Measurements from ENCODE around the gene TSEN54.

TSEN54 gene

GRCh38 chr17:75555679-75556153 lies 39.4 kb downstream of the TSEN54 start:
- no peak overlapping the region for H3K4me3 ChIP-seq (ENCODE audit: insufficient read length, low read depth)
- DNase-seq (ENCODE audit: low read depth, low spot score): no peak
- peaks cover 11% of the 10 kb centered on the region for H3K36me3 ChIP-seq (ENCODE audit: insufficient read depth, insufficient read length, low read length)
- no peaks in the 10 kb centered on the region for H3K9me3 ChIP-seq (ENCODE audit: insufficient read depth, low read length)
- peaks cover 34% of the 10 kb centered on the region for H3K4me1 ChIP-seq (ENCODE audit: insufficient read depth, insufficient read length)
- H3K9ac ChIP-seq (ENCODE audit: insufficient read length, low read depth): peak overlapping the region; percentile 24
- no peaks in the 10 kb centered on the region for H3K27me3 ChIP-seq (ENCODE audit: insufficient read depth, insufficient read length)
- no peak for TF ChIP-seq SUZ12 (IDR thresholded peaks at IDR 0.05; ENCODE audit: extremely low read depth, insufficient read depth, insufficient read length)
- TF ChIP-seq YY1 (IDR thresholded peaks at IDR 0.05; ENCODE audit: insufficient read depth, insufficient read length): no peak
- no peak for TF ChIP-seq ZNF274 (IDR thresholded peaks at IDR 0.05; ENCODE audit: low read depth, low read length)

DNA sequence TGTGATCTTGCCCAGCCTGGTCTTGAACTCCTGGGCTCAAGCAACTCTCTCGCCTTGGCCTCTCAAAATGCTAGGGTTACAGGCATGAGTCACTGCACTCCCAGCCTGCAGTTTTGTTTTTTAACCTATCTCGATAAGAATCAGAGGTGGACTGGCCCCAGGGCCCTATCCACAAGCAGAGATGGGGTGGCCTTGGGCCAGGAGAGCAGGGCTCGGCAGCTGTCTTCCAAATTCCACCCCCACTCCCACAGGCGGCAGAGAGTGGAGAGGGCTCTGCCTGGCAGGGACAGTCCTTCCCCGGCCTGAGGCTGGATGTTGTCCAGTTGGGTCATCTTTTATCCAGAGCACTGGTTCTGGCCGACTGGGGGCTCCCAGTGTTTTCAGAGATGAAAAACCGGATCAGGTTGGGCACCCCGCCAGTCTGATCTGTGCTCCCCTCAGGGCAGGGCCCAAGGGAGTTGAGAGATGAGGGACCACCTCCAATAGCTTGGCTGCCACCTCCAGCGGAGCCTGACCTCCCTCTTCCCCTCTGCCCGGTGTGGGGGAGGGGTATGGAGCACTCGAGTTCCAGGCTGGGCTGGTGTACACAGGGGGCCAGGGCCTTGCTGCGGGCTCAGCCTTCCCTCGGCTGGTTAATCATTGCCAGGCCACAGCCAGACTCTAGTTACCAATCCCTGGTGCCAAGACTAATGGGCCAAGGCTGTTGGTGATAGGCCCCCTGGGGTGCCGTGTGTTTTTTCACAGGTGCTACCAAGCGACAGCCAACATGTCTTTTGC lies 40.9 kb downstream of the TSEN54 start:
- Histone ChIP-seq H3K9ac (ENCODE audit: insufficient read length, low read depth) (peak overlapping the region; percentile 6), H3K4me3 (ENCODE audit: insufficient read length, low read depth) (no peak overlapping the region), H3K36me3 (ENCODE audit: insufficient read depth, insufficient read length, low read length) (peaks cover 13% of the 10 kb centered on the region), H3K9me3 (ENCODE audit: insufficient read depth, low read length) (no peaks in the 10 kb centered on the region), H3K4me1 (ENCODE audit: insufficient read depth, insufficient read length) (peaks cover 31% of the 10 kb centered on the region), H3K27me3 (ENCODE audit: insufficient read depth, insufficient read length) (no peaks in the 10 kb centered on the region)
- DNase-seq (ENCODE audit: low read depth, low spot score): no peak
- TF ChIP-seq ZNF274 (IDR thresholded peaks at IDR 0.05; ENCODE audit: low read depth, low read length): no peak
- TF ChIP-seq SUZ12 (IDR thresholded peaks at IDR 0.05; ENCODE audit: extremely low read depth, insufficient read depth, insufficient read length): no peak
- no peak for TF ChIP-seq YY1 (IDR thresholded peaks at IDR 0.05; ENCODE audit: insufficient read depth, insufficient read length)

GRCh38 chr17:75557852-75558665 lies 41.7 kb downstream of the TSEN54 start:
- no peak overlapping the region for H3K4me3 ChIP-seq (ENCODE audit: insufficient read length, low read depth)
- H3K36me3 ChIP-seq (ENCODE audit: insufficient read depth, insufficient read length, low read length): peaks cover 20% of the 10 kb centered on the region
- peak overlapping the region; percentile 3 for H3K9ac ChIP-seq (ENCODE audit: insufficient read length, low read depth)
- H3K4me1 ChIP-seq (ENCODE audit: insufficient read depth, insufficient read length): peaks cover 23% of the 10 kb centered on the region
- no peaks in the 10 kb centered on the region for H3K9me3 ChIP-seq (ENCODE audit: insufficient read depth, low read length)
- no peak for DNase-seq (ENCODE audit: low read depth, low spot score)
- TF ChIP-seq YY1 (IDR thresholded peaks at IDR 0.05; ENCODE audit: insufficient read depth, insufficient read length) (no peak), SUZ12 (IDR thresholded peaks at IDR 0.05; ENCODE audit: extremely low read depth, insufficient read depth, insufficient read length) (no peak), ZNF274 (IDR thresholded peaks at IDR 0.05; ENCODE audit: low read depth, low read length) (no peak)
- no peaks in the 10 kb centered on the region for H3K27me3 ChIP-seq (ENCODE audit: insufficient read depth, insufficient read length)

DNA sequence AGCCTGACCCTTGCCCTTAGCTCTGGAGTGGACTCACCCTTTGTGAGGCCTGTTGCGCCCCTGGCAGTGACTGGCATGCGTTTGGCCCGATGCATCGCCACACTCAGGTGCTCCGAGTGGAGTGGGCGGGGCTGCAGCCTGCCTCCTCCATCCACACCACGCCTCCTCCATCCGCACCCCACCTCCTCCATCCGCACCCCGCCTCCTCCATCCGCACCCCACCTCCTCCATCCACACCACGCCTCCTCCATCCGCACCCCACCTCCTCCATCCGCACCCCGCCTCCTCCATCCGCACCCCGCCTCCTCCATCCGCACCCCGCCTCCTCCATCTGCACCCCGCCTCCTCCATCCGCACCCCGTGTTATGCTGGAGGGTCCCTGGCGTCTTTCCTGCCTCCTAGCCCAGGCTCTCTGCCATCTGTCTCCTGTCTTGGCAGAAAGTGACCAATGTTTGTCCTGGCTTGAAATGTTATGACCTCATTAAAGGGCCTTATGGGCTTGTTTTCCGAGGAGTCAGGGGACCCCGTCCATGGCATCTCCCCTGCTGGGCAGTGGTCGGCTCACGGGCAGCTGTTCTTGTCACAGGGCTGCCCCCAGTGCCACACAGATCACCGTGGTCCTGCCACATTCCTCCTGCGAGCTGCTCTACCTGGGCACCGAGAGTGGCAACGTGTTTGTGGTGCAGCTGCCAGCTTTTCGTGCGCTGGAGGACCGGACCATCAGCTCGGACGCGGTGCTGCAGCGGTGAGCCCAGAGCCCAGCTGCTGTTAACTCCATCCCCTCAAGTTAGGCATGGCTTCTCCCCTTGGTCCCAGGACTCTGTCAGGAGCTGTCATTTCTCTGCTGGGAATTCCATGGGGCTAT lies 42.6 kb downstream of the TSEN54 start:
- H3K4me3 ChIP-seq (ENCODE audit: insufficient read length, low read depth): no peak overlapping the region
- peaks cover 21% of the 10 kb centered on the region for H3K4me1 ChIP-seq (ENCODE audit: insufficient read depth, insufficient read length)
- peak overlapping the region; percentile 3 for H3K9ac ChIP-seq (ENCODE audit: insufficient read length, low read depth)
- no peaks in the 10 kb centered on the region for H3K9me3 ChIP-seq (ENCODE audit: insufficient read depth, low read length)
- H3K27me3 ChIP-seq (ENCODE audit: insufficient read depth, insufficient read length): no peaks in the 10 kb centered on the region
- TF ChIP-seq YY1 (IDR thresholded peaks at IDR 0.05; ENCODE audit: insufficient read depth, insufficient read length) (no peak), ZNF274 (IDR thresholded peaks at IDR 0.05; ENCODE audit: low read depth, low read length) (no peak), SUZ12 (IDR thresholded peaks at IDR 0.05; ENCODE audit: extremely low read depth, insufficient read depth, insufficient read length) (no peak)
- no peak for DNase-seq (ENCODE audit: low read depth, low spot score)
- H3K36me3 ChIP-seq (ENCODE audit: insufficient read depth, insufficient read length, low read length): peaks cover 28% of the 10 kb centered on the region

GRCh38 chr17:75559958-75560533 lies 43.7 kb downstream of the TSEN54 start:
- TF ChIP-seq YY1 (IDR thresholded peaks at IDR 0.05; ENCODE audit: insufficient read depth, insufficient read length) (no peak), SUZ12 (IDR thresholded peaks at IDR 0.05; ENCODE audit: extremely low read depth, insufficient read depth, insufficient read length) (no peak), ZNF274 (IDR thresholded peaks at IDR 0.05; ENCODE audit: low read depth, low read length) (no peak)
- Histone ChIP-seq H3K9me3 (ENCODE audit: insufficient read depth, low read length) (no peaks in the 10 kb centered on the region), H3K4me1 (ENCODE audit: insufficient read depth, insufficient read length) (peaks cover 28% of the 10 kb centered on the region), H3K9ac (ENCODE audit: insufficient read length, low read depth) (no peak overlapping the region), H3K36me3 (ENCODE audit: insufficient read depth, insufficient read length, low read length) (peaks cover 38% of the 10 kb centered on the region), H3K4me3 (ENCODE audit: insufficient read length, low read depth) (no peak overlapping the region), H3K27me3 (ENCODE audit: insufficient read depth, insufficient read length) (no peaks in the 10 kb centered on the region)
- no peak for DNase-seq (ENCODE audit: low read depth, low spot score)

- H3K4me1 ChIP-seq (ENCODE audit: insufficient read depth, insufficient read length): peaks cover 25% of the 10 kb centered on the region
- H3K9me3 ChIP-seq (ENCODE audit: insufficient read depth, low read length): no peaks in the 10 kb centered on the region
- H3K36me3 ChIP-seq (ENCODE audit: insufficient read depth, insufficient read length, low read length): peaks cover 57% of the 10 kb centered on the region
- H3K4me3 ChIP-seq (ENCODE audit: insufficient read length, low read depth): no peak overlapping the region
- H3K27me3 ChIP-seq (ENCODE audit: insufficient read depth, insufficient read length): no peaks in the 10 kb centered on the region
- no peak for DNase-seq (ENCODE audit: low read depth, low spot score)
- no peak overlapping the region for H3K9ac ChIP-seq (ENCODE audit: insufficient read length, low read depth)
- TF ChIP-seq YY1 (IDR thresholded peaks at IDR 0.05; ENCODE audit: insufficient read depth, insufficient read length): no peak
- no peak for TF ChIP-seq ZNF274 (IDR thresholded peaks at IDR 0.05; ENCODE audit: low read depth, low read length)
- TF ChIP-seq SUZ12 (IDR thresholded peaks at IDR 0.05; ENCODE audit: extremely low read depth, insufficient read depth, insufficient read length): no peak
These were observed 45.7 kb downstream of the TSEN54 start for GRCh38 chr17:75561927-75562603.

Data from NT2/D1 (cell line).